Stimulated activated CD8-positive, alpha-beta memory T cell treated with anti-CD3 and anti-CD28 coated beads, Interleukin-4, amount 100 ng/mL, for 24 hours (primary cell): ENCODE measurements around the gene CRYGS.
"Not testable (repeated sequence)": the region's sequence is repeated elsewhere in the genome, so short reads cannot be mapped to it uniquely, and the experiment has no call there.

Experiments used
- DNase-seq: peaks from one replicate; pipeline ENCODE4 v3.0.0-alpha.2; 2020; ENCODE audit warnings: low read depth

CRYGS gene

GRCh38 chr3:186519021-186519658 lies 25.0 kb downstream of the CRYGS start:
- peak; percentile 37 for DNase-seq

- no peak for DNase-seq
These were observed 27.0 kb downstream of the CRYGS start for GRCh38 chr3:186517218-186517617.

GRCh38 chr3:186516646-186517045 lies 27.5 kb downstream of the CRYGS start:
- DNase-seq: no peak

- DNase-seq: no peak
These were observed 29.1 kb downstream of the CRYGS start for GRCh38 chr3:186515125-186515524.

GRCh38 chr3:186514296-186515002 lies 29.7 kb downstream of the CRYGS start:
- no peak for DNase-seq

GRCh38 chr3:186513386-186513785 lies 30.8 kb downstream of the CRYGS start:
- no peak for DNase-seq

- no peak for DNase-seq
These were observed 31.4 kb downstream of the CRYGS start for GRCh38 chr3:186512570-186513302.

GRCh38 chr3:186511702-186512101 lies 32.5 kb downstream of the CRYGS start:
- DNase-seq: no peak

- DNase-seq: no peak
These were observed 32.9 kb downstream of the CRYGS start for GRCh38 chr3:186511245-186511644.

GRCh38 chr3:186510374-186511079 lies 33.7 kb downstream of the CRYGS start:
- no peak for DNase-seq

- no peak for DNase-seq
These were observed 34.8 kb downstream of the CRYGS start for GRCh38 chr3:186509423-186509822.

- no peak for DNase-seq
These were observed 37.3 kb downstream of the CRYGS start for GRCh38 chr3:186506857-186507256.

- no peak for DNase-seq
These were observed 37.9 kb downstream of the CRYGS start for GRCh38 chr3:186506191-186506739.

- no peak for DNase-seq
These were observed 41.0 kb downstream of the CRYGS start for GRCh38 chr3:186502966-186503712.

- DNase-seq: no peak
These were observed 41.8 kb downstream of the CRYGS start for GRCh38 chr3:186502138-186502948.

GRCh38 chr3:186499949-186500348 lies 44.2 kb downstream of the CRYGS start:
- not testable (repeated sequence) for DNase-seq

GRCh38 chr3:186498022-186498421 lies 46.2 kb downstream of the CRYGS start:
- not testable (repeated sequence) for DNase-seq

GRCh38 chr3:186497608-186498007 lies 46.6 kb downstream of the CRYGS start:
- DNase-seq: no peak

- DNase-seq: no peak
These were observed 47.5 kb downstream of the CRYGS start for GRCh38 chr3:186496635-186497034.

GRCh38 chr3:186496016-186496415 lies 48.2 kb downstream of the CRYGS start:
- no peak for DNase-seq
